Neutrophil (primary cell): ENCODE measurements around the gene TP53BP1.

Experiments
- H3K27ac ChIP-seq: fragments of 200-600 bp; sonication (generic); 2 replicates; pipeline ENCODE4 v1.5.1; 2016; ENCODE audit warnings: mild to moderate bottlenecking, moderate library complexity
- H3K27me3 ChIP-seq: fragments of 200-600 bp; sonication (generic); 2 replicates; pipeline ENCODE4 v1.6.0; 2016; ENCODE audit warnings: mild to moderate bottlenecking
- H3K36me3 ChIP-seq: fragments of 200-600 bp; sonication (generic); 2 replicates; pipeline ENCODE4 v1.5.1; 2017
- H3K4me1 ChIP-seq, 2 experiments: fragments of 200-600 bp in 1 of 2; sonication (generic) in 1 of 2; 1 replicate in 1 of 2; 2 replicates in 1 of 2; pipeline versions ENCODE4 v1.5.1 to v1.6.1; 2013 to 2016; ENCODE audit warnings: low read depth in 1 of 2, low read length in 1 of 2, mild to moderate bottlenecking in 1 of 2, moderate library complexity in 1 of 2; ENCODE audit not compliant: control insufficient read depth in 1 of 2, insufficient read depth in 1 of 2
- H3K4me3 ChIP-seq, 2 experiments: fragments of 200-600 bp in 1 of 2; sonication (generic) in 1 of 2; 1 replicate in 1 of 2; 2 replicates in 1 of 2; pipeline ENCODE4 v1.5.1; 2013 to 2016; ENCODE audit warnings: low read depth in 1 of 2, low read length in 1 of 2, mild to moderate bottlenecking in 1 of 2, moderate library complexity in 1 of 2
- H3K9me3 ChIP-seq: fragments of 200-600 bp; sonication (generic); 2 replicates; pipeline ENCODE4 v1.5.1; 2016
- CTCF ChIP-seq: fragments of 200-600 bp; sonication (generic); IDR thresholded peaks from 2 replicates; pipeline ENCODE4 v1.5.1; 2016; ENCODE audit warnings: antibody characterized with exemption

TP53BP1 gene

GRCh38 chr15:43410572-43411214 lies 82.3 kb downstream of the TP53BP1 start:
- TF ChIP-seq CTCF: no peak
- no peak overlapping the region for H3K27ac ChIP-seq
- H3K4me3 ChIP-seq: no peak overlapping the region
- no peaks in the 10 kb centered on the region for H3K9me3 ChIP-seq
- H3K36me3 ChIP-seq: peaks cover 58% of the 10 kb centered on the region
- H3K27me3 ChIP-seq: no peaks in the 10 kb centered on the region
- H3K4me1 ChIP-seq: no peaks in the 10 kb centered on the region

GRCh38 chr15:43408789-43409188 lies 84.2 kb downstream of the TP53BP1 start:
- H3K9me3 ChIP-seq: no peaks in the 10 kb centered on the region
- H3K27me3 ChIP-seq: no peaks in the 10 kb centered on the region
- no peak for TF ChIP-seq CTCF
- no peak overlapping the region for H3K4me3 ChIP-seq
- no peaks in the 10 kb centered on the region for H3K4me1 ChIP-seq
- no peak overlapping the region for H3K27ac ChIP-seq
- peaks cover 72% of the 10 kb centered on the region for H3K36me3 ChIP-seq

DNA sequence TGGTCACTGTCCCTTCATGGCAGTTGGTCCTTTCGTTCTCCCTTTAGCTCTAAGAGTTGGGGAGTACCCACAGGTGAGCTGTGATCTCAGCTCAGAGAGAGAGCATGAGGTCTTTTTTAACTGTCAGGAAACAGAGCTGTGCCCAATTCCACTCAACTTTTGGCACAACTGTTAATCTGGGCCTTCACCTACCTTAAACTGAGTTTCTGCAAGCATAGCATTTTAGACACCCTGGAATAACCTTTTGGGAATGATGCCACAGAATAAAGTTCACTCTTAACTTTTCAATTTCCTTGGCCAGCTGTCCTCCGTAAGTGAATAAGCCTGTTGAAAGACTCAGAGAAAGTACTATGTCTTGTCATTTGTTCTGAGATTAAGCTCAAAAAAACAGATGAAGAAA lies 86.1 kb downstream of the TP53BP1 start:
- Histone ChIP-seq H3K9me3 (no peaks in the 10 kb centered on the region), H3K27ac (no peak overlapping the region), H3K4me3 (no peak overlapping the region), H3K36me3 (peaks cover 71% of the 10 kb centered on the region), H3K4me1 (no peaks in the 10 kb centered on the region), H3K27me3 (no peaks in the 10 kb centered on the region)
- no peak for TF ChIP-seq CTCF

DNA sequence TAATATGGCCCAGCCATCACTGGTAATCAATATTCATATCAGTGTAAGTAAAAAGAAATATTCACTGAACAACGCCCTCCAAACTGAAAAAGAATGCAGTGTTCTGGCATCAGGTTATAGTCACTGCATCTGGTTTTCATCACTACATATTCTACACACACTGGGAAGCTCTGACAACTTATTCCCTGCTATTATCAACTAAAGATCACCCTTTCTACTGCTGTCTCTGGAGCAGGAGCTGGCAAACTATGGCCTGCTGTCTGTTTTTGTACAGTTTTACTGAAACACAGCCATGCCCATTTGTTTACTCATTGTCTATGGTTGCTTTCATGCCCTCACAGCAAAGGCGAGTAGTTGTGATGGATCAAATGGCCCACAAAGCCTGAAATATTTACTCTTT lies 86.8 kb downstream of the TP53BP1 start:
- no peak for TF ChIP-seq CTCF
- Histone ChIP-seq H3K27me3 (no peaks in the 10 kb centered on the region), H3K27ac (no peak overlapping the region), H3K4me1 (no peaks in the 10 kb centered on the region), H3K9me3 (no peaks in the 10 kb centered on the region), H3K4me3 (no peak overlapping the region), H3K36me3 (peaks cover 71% of the 10 kb centered on the region)

DNA sequence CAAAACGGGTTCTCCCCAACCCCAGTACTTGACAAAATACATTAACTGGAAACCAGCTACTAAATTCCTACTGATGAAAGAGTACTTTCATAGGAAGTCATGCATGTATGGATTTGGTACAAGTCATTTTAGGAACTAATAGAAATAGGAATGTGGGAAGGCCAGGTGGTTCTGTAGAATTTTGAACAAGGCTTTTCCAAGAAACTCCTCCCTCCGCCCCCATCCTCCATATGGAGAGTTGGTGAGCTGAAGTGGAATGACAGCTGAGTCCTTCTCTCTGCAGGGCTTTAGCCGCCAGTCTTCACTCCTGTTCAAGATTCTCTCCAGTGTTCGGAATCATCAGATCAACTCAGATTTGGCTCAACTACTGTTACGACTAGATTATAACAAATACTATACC lies 88.8 kb downstream of the TP53BP1 start:
- no peak for TF ChIP-seq CTCF
- Histone ChIP-seq H3K4me3 (no peak overlapping the region), H3K9me3 (no peaks in the 10 kb centered on the region), H3K4me1 (no peaks in the 10 kb centered on the region), H3K27ac (no peak overlapping the region), H3K27me3 (no peaks in the 10 kb centered on the region), H3K36me3 (peaks cover 81% of the 10 kb centered on the region)
